SU-DHL-6 (cell line): ENCODE measurements around the gene GJB6.

Experiments
- EZH2phosphoT487 ChIP-seq: fragments of 200-600 bp; sonication (generic), shearing (Covaris generic); conservative IDR thresholded peaks from 2 replicates; pipeline ENCODE4 v1.6.1; 2018; ENCODE audit warnings: mild to moderate bottlenecking, antibody characterized with exemption, low read length, moderate library complexity, mixed read lengths
- TF ChIP-seq, protein P1 (sequence below): fragments of 200-600 bp; sonication (generic); IDR thresholded peaks from one replicate; pipeline ENCODE4 v1.5.1; 2017; ENCODE audit warnings: antibody characterized with exemption, mild to moderate bottlenecking, low read length, moderate library complexity; ENCODE audit not compliant: insufficient read depth, poor library complexity, severe bottlenecking

DNA sequence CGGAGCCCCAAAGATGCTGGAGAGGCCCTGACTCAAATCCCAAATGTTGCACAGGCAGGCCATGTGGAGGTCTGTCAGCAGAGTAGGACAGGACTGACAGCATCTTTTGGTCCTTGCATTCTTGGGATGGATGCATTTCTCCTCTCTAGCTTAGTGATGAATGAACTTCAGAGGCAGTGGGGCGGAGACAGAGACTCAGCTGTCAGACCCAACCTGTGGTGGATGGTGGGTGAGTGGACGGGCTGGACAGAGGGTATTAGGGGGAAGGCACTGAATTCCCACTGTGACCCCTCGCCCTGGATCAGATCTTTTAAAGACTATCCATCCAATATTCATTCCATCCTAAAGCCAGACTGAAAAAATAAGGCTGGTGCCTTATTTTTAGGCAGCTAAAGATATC, 39.3 kb upstream of the GJB6 start:
- TF ChIP-seq, protein P1, sequence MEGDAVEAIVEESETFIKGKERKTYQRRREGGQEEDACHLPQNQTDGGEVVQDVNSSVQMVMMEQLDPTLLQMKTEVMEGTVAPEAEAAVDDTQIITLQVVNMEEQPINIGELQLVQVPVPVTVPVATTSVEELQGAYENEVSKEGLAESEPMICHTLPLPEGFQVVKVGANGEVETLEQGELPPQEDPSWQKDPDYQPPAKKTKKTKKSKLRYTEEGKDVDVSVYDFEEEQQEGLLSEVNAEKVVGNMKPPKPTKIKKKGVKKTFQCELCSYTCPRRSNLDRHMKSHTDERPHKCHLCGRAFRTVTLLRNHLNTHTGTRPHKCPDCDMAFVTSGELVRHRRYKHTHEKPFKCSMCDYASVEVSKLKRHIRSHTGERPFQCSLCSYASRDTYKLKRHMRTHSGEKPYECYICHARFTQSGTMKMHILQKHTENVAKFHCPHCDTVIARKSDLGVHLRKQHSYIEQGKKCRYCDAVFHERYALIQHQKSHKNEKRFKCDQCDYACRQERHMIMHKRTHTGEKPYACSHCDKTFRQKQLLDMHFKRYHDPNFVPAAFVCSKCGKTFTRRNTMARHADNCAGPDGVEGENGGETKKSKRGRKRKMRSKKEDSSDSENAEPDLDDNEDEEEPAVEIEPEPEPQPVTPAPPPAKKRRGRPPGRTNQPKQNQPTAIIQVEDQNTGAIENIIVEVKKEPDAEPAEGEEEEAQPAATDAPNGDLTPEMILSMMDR, result no peak
- TF ChIP-seq EZH2phosphoT487, result no peak
